Kidney (tissue), 14 donors: Measurements from ENCODE around the gene DSCAML1. TPM values are rescaled to one million over a fixed set of nuclear protein-coding genes. Genes with fewer than 3 reads are reported as not detected.

Experiments
- DNase-seq, 5 donors: peaks; one replicate each; pipeline ENCODE4 v3.0.0-alpha.2; 2013 to 2020
- FAIRE-seq: peaks from 2 replicates; lab custom pipeline; 2012; peaks lifted over from hg19 to GRCh38; lab: Jason Lieb, UNC
- H3K27ac ChIP-seq, 2 donors: one replicate each; pipeline ENCODE4 v1.7.0; 2013; ENCODE audit warnings: low read depth in 2 of 2, low read length in 2 of 2, inconsistent platforms in 1 of 2
- H3K27me3 ChIP-seq: one replicate; pipeline ENCODE4 v1.7.1; 2013; ENCODE audit warnings: low read length, inconsistent platforms; ENCODE audit not compliant: control insufficient read depth, insufficient read depth
- H3K36me3 ChIP-seq, 3 donors: one replicate each; pipeline versions ENCODE4 v1.7.0 to v1.7.1; 2013; ENCODE audit warnings: low read length in 3 of 3, control low read depth in 1 of 3, inconsistent platforms in 1 of 3; ENCODE audit not compliant: insufficient read depth in 3 of 3, control insufficient read depth in 2 of 3
- H3K4me1 ChIP-seq, 3 donors: one replicate each; pipeline versions ENCODE4 v1.7.0 to v1.7.1; 2013; ENCODE audit warnings: low read length in 3 of 3, inconsistent platforms in 1 of 3, low read depth in 1 of 3; ENCODE audit not compliant: control insufficient read depth in 2 of 3, insufficient read depth in 2 of 3
- H3K4me3 ChIP-seq, 3 donors: one replicate each; pipeline versions ENCODE4 v1.7.0 to v1.8.1; 2013; ENCODE audit warnings: low read length in 3 of 3, control low read depth in 1 of 3, inconsistent platforms in 1 of 3
- H3K9ac ChIP-seq, 3 donors: one replicate each; pipeline versions ENCODE4 v1.7.0 to v1.7.1; 2013; ENCODE audit warnings: low read length in 3 of 3, control low read depth in 1 of 3, inconsistent platforms in 1 of 3
- H3K9me3 ChIP-seq, 3 donors: one replicate each; pipeline versions ENCODE4 v1.7.0 to v1.7.1; 2013; ENCODE audit warnings: low read length in 3 of 3, control low read depth in 1 of 3, inconsistent platforms in 1 of 3; ENCODE audit not compliant: control insufficient read depth in 2 of 3, insufficient read depth in 1 of 3
- intact Hi-C: fragments of 100-400 bp; cut with DNase I; formaldehyde crosslinking; loops from one replicate; pipeline ENCODE4 v1.11.1; 2022
- polyA plus RNA-seq: library from polyadenylated mRNA; stranded (reverse); fragments of 350-450 nt; fragmentation: Illumina TruSeq; extraction: RNeasy Lipid Tissue Mini Kit (QIAGEN cat#74804); gene quantifications from one replicate; pipeline ENCODE4 v1.2.3, GENCODE V29; 2014; ENCODE audit warnings: low read depth, low replicate concordance; ENCODE audit not compliant: insufficient read depth
- total RNA-seq: library from RNA; stranded (reverse); fragmentation: NEBNext Ultra II Directional; extraction: Animal tissue kit (Norgen Biotek cat#: 25700); gene quantifications from one replicate; pipeline ENCODE4 v1.2.1, GENCODE V29; 2021
- TF ChIP-seq, protein P1 (sequence below): IDR thresholded peaks from 3 replicates; pipeline ENCODE4 v1.5.1; 2012; ENCODE audit warnings: mild to moderate bottlenecking, moderate library complexity, borderline replicate concordance; ENCODE audit not compliant: insufficient read depth; ENCODE audit errors: extremely low read depth
- donor health status: control.
- donor health status: control.
- donor health status: control.
- donor health status: control.
- donor health status: control.
- donor health status: DM: yes; HTN: yes; CAD: no.
- donor health status: Normal renal cell carcinoma (clear cell type).

DSCAML1 gene
- total and polyA plus RNA-seq, 2 donors from 2014 or later, result 0.95 to 17.3 TPM

DNA sequence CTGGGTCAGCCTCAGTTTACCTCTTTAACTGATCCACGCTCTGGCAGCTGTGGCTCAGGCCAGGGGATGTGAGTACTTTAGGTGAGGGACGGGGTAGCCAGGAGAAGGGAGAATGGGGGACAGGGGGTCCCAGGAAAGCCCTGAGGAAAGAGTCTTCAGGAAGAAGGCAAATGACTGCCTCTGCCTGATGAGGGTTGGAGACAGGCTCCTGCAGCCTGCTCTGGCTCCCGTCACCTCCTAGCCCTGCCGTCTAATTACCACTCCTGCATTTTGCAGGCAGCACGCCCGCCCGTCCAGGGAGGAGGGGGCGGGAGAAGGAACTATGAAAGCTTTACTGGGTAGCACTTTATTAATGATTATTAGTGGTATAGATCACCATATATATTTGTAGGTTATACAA, 352.8 kb downstream of the DSCAML1 start:
- H3K27ac ChIP-seq, result no peak overlapping the region
- FAIRE-seq, result no peak
- H3K9ac ChIP-seq, result no peak overlapping the region
- intact Hi-C loops, result no loop called here
- peak in 1 of 5 donors; percentile 37 for DNase-seq
- TF ChIP-seq, protein P1, sequence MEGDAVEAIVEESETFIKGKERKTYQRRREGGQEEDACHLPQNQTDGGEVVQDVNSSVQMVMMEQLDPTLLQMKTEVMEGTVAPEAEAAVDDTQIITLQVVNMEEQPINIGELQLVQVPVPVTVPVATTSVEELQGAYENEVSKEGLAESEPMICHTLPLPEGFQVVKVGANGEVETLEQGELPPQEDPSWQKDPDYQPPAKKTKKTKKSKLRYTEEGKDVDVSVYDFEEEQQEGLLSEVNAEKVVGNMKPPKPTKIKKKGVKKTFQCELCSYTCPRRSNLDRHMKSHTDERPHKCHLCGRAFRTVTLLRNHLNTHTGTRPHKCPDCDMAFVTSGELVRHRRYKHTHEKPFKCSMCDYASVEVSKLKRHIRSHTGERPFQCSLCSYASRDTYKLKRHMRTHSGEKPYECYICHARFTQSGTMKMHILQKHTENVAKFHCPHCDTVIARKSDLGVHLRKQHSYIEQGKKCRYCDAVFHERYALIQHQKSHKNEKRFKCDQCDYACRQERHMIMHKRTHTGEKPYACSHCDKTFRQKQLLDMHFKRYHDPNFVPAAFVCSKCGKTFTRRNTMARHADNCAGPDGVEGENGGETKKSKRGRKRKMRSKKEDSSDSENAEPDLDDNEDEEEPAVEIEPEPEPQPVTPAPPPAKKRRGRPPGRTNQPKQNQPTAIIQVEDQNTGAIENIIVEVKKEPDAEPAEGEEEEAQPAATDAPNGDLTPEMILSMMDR, result no peak
- no peaks in the 10 kb centered on the region for H3K27me3 ChIP-seq
- no peaks in the 10 kb centered on the region for H3K4me1 ChIP-seq
- H3K9me3 ChIP-seq, result no peaks in the 10 kb centered on the region
- H3K4me3 ChIP-seq, result no peak overlapping the region
- H3K36me3 ChIP-seq, result peaks cover 0 to 5% (median 3%) of the 10 kb centered on the region in 3 donors

DNA sequence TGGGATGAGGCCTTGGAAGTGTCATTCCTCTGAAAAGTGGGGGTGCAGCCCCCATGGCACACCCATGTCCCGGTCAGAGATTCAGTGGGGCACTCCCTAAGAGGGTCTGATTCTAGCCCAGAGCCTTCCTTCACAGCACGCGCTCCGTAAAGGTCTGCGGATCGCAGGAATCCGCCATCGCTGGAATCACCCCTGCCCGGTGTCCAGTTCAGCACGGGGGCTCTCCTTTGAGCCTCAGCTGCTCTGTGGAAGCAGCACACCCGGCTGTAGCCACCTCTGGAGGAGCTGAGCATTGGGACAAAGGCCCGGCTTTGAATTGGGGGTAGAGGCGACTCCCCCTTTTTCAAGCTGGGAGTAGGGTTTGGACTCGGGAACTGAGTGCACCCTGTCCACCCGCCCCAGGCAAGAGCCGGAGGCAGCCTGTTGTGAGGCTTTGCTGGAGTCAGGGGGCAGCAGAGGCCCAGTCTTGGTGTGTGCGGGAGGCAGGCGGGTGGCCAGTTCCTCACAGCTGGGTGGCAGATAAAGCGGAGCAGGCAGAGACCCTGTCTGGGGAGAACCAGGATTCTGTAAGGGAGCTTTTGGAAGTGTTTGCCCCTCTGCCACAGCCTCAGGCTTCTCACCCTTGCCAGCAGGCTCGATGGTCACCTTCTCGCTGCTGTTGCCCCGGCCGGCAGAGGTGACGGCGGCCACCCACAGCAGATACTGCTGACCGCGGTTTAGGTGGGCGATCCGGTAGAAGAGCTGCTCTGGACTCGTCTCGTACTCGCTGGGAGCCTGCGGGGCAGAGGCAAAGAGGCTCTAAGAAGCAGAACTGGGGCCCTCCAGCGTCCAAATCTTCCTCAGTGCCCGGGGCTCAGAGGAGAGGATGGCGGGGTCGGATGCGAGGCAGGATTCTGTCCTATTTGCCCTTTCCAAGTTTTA, 353.5 kb downstream of the DSCAML1 start:
- FAIRE-seq (no peak), DNase-seq (peak; percentile 81 to 86 (median 84))
- no peak overlapping the region for H3K4me3 ChIP-seq
- H3K36me3 ChIP-seq, result peaks cover 0 to 5% (median 3%) of the 10 kb centered on the region in 3 donors
- no peak overlapping the region for H3K9ac ChIP-seq
- no peak overlapping the region for H3K27ac ChIP-seq
- TF ChIP-seq, protein P1, result peak; percentile 58
- intact Hi-C loops, result no loop called here
- H3K9me3 ChIP-seq, result no peaks in the 10 kb centered on the region
- no peaks in the 10 kb centered on the region for H3K4me1 ChIP-seq
- H3K27me3 ChIP-seq, result no peaks in the 10 kb centered on the region

DNA sequence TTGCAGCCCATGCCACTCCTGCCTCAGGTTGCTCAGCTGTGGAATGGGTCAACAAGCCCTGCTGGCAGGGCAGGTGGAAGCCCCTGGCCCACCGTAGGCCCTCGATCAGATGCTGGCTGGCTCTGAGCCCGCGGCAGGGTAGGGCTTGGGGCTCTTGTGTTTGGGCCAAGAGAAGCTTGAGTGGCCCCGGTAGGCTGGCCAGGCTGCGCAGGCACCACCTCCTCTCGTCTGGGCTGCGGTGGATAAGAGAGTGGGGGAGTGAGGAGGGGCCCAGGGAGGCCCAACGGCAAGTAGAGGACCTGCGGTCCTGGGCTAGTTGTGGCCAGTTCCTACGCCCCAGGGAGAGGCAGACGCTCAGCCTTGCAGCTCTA, 354.2 kb downstream of the DSCAML1 start:
- no peak overlapping the region for H3K9ac ChIP-seq
- H3K9me3 ChIP-seq, result no peaks in the 10 kb centered on the region
- no peaks in the 10 kb centered on the region for H3K4me1 ChIP-seq
- no peak overlapping the region for H3K4me3 ChIP-seq
- FAIRE-seq (no peak), DNase-seq (no peak)
- H3K27ac ChIP-seq, result no peak overlapping the region
- peaks cover 0 to 5% (median 3%) of the 10 kb centered on the region in 3 donors for H3K36me3 ChIP-seq
- no peaks in the 10 kb centered on the region for H3K27me3 ChIP-seq
- intact Hi-C loops, result no loop called here
- TF ChIP-seq, protein P1, result no peak
